MCF 10A (cell line): ENCODE data around the gene XXYLT1. TPM values are rescaled to one million over a fixed set of nuclear protein-coding genes. Genes with fewer than 3 reads are reported as not detected.

Experiments used
- BruUV-seq: library from RNA; stranded (reverse); fragments of 400-500 nt; replicated peaks from 2 replicates; lab custom pipeline; 2021; lab: Mats Ljungman, UMichigan
- CTCF ChIA-PET: fragments of 300-600 bp; sonication (Branson Sonifier 250); formaldehyde crosslinking; extraction: SDS; loops from one replicate; lab custom pipeline; 2021; ENCODE audit warnings: antibody characterized with exemption, inconsistent platforms; lab: Yijun Ruan, JAX
- POLR2A ChIA-PET: fragments of 300-600, 350-650 bp; sonication (Branson Sonifier 250); formaldehyde crosslinking; extraction: SDS; loops from one replicate; lab custom pipeline; 2020; ENCODE audit warnings: antibody characterized with exemption, inconsistent platforms; lab: Yijun Ruan, JAX
- DNase-seq: peaks from one replicate; pipeline ENCODE4 v3.0.0-alpha.2; 2018; ENCODE audit not compliant: unreplicated experiment
- H3K27ac Mint-ChIP-seq: one replicate; pipeline ENCODE4 v1.8.0; 2022; ENCODE audit warnings: mild to moderate bottlenecking, low read depth, mixed read lengths; ENCODE audit not compliant: unreplicated experiment
- H3K27me3 Mint-ChIP-seq: one replicate; pipeline ENCODE4 v1.8.0; 2022; ENCODE audit warnings: mixed read lengths; ENCODE audit not compliant: insufficient read depth, unreplicated experiment
- H3K36me3 Mint-ChIP-seq: one replicate; pipeline ENCODE4 v1.8.0; 2022; ENCODE audit warnings: mild to moderate bottlenecking, moderate library complexity, mixed read lengths; ENCODE audit not compliant: insufficient read depth, unreplicated experiment
- H3K4me1 Mint-ChIP-seq: one replicate; pipeline ENCODE4 v1.8.0; 2022; ENCODE audit warnings: mixed read lengths; ENCODE audit not compliant: insufficient read depth, unreplicated experiment
- H3K4me3 Mint-ChIP-seq: one replicate; pipeline ENCODE4 v1.8.0; 2022; ENCODE audit warnings: mild to moderate bottlenecking, moderate library complexity, mixed read lengths; ENCODE audit not compliant: unreplicated experiment
- H3K9me3 Mint-ChIP-seq: one replicate; pipeline ENCODE4 v1.8.0; 2022; ENCODE audit warnings: mixed read lengths; ENCODE audit not compliant: unreplicated experiment
- CTCF ChIP-seq: fragments of 200-600 bp; IDR thresholded peaks from one replicate; pipeline ENCODE4 v1.8.0; 2022; ENCODE audit warnings: antibody characterized with exemption, mild to moderate bottlenecking; ENCODE audit not compliant: unreplicated experiment
- intact Hi-C: fragments of 100-400 bp; cut with micrococcal nuclease; formaldehyde crosslinking; loops from 2 replicates; pipeline ENCODE4 v1.14.1; 2022
- total RNA-seq: library from RNA; stranded (reverse); gene quantifications from 2 replicates; pipeline ENCODE4 v1.2.3, GENCODE V29; 2022

The XXYLT1 gene
- total RNA-seq, 1 experiment from 2014 or later, result 10.0 TPM

- intact Hi-C loops, result no loop called here
- no peak for TF ChIP-seq CTCF
- ChIA-PET CTCF (interaction anchor here (0.6 to 1.0 kb wide), 4 partner anchors 48 to 1086 kb away, joined by 3 to 8 read pairs (median 4); partner anchors contain the start of gene XXYLT1), POLR2A (interaction anchor here (0.8 to 5.6 kb wide), 3 partner anchors 9 to 513 kb away, joined by 3 to 34 read pairs (median 6); no protein-coding TSS in a partner anchor)
- Mint-ChIP-seq H3K27me3 (no peaks in the 10 kb centered on the region), H3K4me1 (peaks cover 26% of the 10 kb centered on the region), H3K27ac (peak overlapping the region; percentile 88), H3K4me3 (peak overlapping the region; percentile 6), H3K36me3 (no peaks in the 10 kb centered on the region), H3K9me3 (no peaks in the 10 kb centered on the region)
- peak; percentile 52 for DNase-seq
- BruUV-seq, result no TSS peak
These were observed 74.7 kb downstream of the XXYLT1 start for GRCh38 chr3:195196266-195196665.

- no peak for DNase-seq
- no peaks in the 10 kb centered on the region for H3K36me3 Mint-ChIP-seq
- no peak overlapping the region for H3K4me3 Mint-ChIP-seq
- CTCF ChIA-PET, result interaction anchor here (0.6 to 1.0 kb wide), 9 partner anchors 31 to 1514 kb away, joined by 3 to 8 read pairs (median 3); partner anchors contain the start of gene XXYLT1
- intact Hi-C loops, result no loop called here
- no peaks in the 10 kb centered on the region for H3K27me3 Mint-ChIP-seq
- H3K27ac Mint-ChIP-seq, result peak overlapping the region; percentile 88
- no peaks in the 10 kb centered on the region for H3K9me3 Mint-ChIP-seq
- POLR2A ChIA-PET, result interaction anchor here (0.7 to 5.6 kb wide), 4 partner anchors 8 to 512 kb away, joined by 3 to 34 read pairs (median 5); no protein-coding TSS in a partner anchor
- BruUV-seq, result no TSS peak
- TF ChIP-seq CTCF, result no peak
- peaks cover 26% of the 10 kb centered on the region for H3K4me1 Mint-ChIP-seq
These were observed 75.4 kb downstream of the XXYLT1 start for GRCh38 chr3:195195321-195196209.

DNA sequence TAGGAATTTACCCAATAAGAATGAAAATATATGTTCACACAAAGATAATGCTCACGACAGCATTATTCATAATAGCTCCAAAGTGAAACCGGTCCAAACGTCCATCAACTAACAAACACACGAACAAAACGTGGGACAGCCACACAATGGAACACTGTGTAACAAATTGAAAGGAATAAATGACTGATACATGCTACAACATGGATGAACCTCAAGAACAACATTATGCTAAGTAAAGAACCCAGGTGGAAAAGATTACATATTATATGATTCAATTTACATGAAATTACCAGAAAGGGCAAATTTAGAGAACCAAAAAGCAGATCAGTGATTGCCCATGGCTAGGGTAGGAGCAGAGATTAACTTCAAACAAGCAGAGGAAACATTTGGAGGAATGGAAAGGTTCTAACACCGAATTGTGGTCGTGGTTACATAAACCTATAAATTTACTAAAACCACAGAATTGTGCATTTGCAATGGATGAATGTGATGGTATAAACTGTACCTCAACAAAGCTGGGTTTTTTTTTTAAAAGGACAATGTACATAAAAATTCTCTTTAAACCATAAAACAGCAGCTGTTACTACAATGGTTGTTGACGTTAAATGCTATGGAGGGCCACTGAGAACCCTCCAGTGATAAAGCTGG, 76.3 kb downstream of the XXYLT1 start:
- no peak for DNase-seq
- Mint-ChIP-seq H3K4me1 (peaks cover 26% of the 10 kb centered on the region), H3K9me3 (no peaks in the 10 kb centered on the region), H3K27me3 (no peaks in the 10 kb centered on the region), H3K4me3 (peak overlapping the region; percentile 56), H3K27ac (peak overlapping the region; percentile 74), H3K36me3 (no peaks in the 10 kb centered on the region)
- TF ChIP-seq CTCF, result no peak
- ChIA-PET CTCF (interaction anchor here (0.6 to 1.0 kb wide), 4 partner anchors 32 to 1513 kb away, joined by 3 to 4 read pairs (median 4); no protein-coding TSS in a partner anchor), POLR2A (interaction anchor here (0.7 to 5.6 kb wide), 4 partner anchors 7 to 872 kb away, joined by 3 to 34 read pairs (median 4); no protein-coding TSS in a partner anchor)
- intact Hi-C loops, result no loop called here
- BruUV-seq, result no TSS peak

GRCh38 chr3:195191580-195191979, 79.4 kb downstream of the XXYLT1 start:
- DNase-seq, result no peak
- no peaks in the 10 kb centered on the region for H3K27me3 Mint-ChIP-seq
- no TSS peak for BruUV-seq
- TF ChIP-seq CTCF, result no peak
- intact Hi-C loops, result no loop called here
- no peak overlapping the region for H3K4me3 Mint-ChIP-seq
- no peaks in the 10 kb centered on the region for H3K9me3 Mint-ChIP-seq
- ChIA-PET CTCF (no interaction called here), POLR2A (no interaction called here)
- H3K36me3 Mint-ChIP-seq, result no peaks in the 10 kb centered on the region
- no peak overlapping the region for H3K27ac Mint-ChIP-seq
- H3K4me1 Mint-ChIP-seq, result peaks cover 23% of the 10 kb centered on the region
